HepG2 (cell line): Measurements from ENCODE around the gene LINS1.

ENCODE experiments used
- CEBPZ ChIP-seq: IDR thresholded peaks from 2 replicates; pipeline ENCODE4 v1.6.1; 2012; ENCODE audit warnings: low read length, improper control_type of control experiment
- FOXK1 ChIP-seq: sonication (generic); formaldehyde crosslinking; IDR thresholded peaks from 2 replicates; pipeline ENCODE4 v1.4.0; 2020; ENCODE audit warnings: low read depth, missing genetic modification reagents, borderline replicate concordance
- HDAC2 ChIP-seq: sonication (generic); formaldehyde crosslinking; IDR thresholded peaks from 2 replicates; pipeline ENCODE4 v1.4.0; 2020; ENCODE audit warnings: missing genetic modification reagents
- IKZF1 ChIP-seq: fragments of 450-650 bp; IDR thresholded peaks from 2 replicates; pipeline ENCODE4 v1.7.1; 2016
- SPEN ChIP-seq: sonication (generic); formaldehyde crosslinking; IDR thresholded peaks from 2 replicates; pipeline ENCODE4 v1.5.1; 2020; ENCODE audit warnings: low read depth, mild to moderate bottlenecking, missing genetic modification reagents

GRCh38 chr15:100569391-100569790 lies 32.6 kb downstream of the LINS1 start:
- TF ChIP-seq SPEN (CRISPR knock-in tag) (no peak), FOXK1 (CRISPR knock-in tag) (no peak), IKZF1 (no peak), CEBPZ (no peak), HDAC2 (no peak)
